T47D (cell line): ENCODE data around the gene C19orf38.
A peak's percentile ranks its signal among the peaks of the same experiment; 100 is the strongest.
"Not testable (repeated sequence)": the region's sequence is repeated elsewhere in the genome, so short reads cannot be mapped to it uniquely, and the experiment has no call there.

Experiments used
- DNase-seq, 2 experiments: peaks; one replicate each; pipeline versions ENCODE4 v3.0.0 to v3.0.0-alpha.2; 2011 to 2012; ENCODE audit warnings: low read depth in 1 of 2, low spot score in 1 of 2
- JUND ChIP-seq: IDR thresholded peaks from 2 replicates; pipeline ENCODE4 v1.6.1; 2012; ENCODE audit warnings: low read depth
- in situ Hi-C: cut with HindIII; loops from 2 replicates; pipeline ENCODE4 v1.10.0; 2016; ENCODE audit warnings: low sequenced_read_pairs, low pct_unique_long_range_greater_than_20kb

Gene C19orf38

GRCh38 chr19:10876459-10877240 lies 28.4 kb downstream of the C19orf38 start:
- DNase-seq: no peak
- in situ Hi-C loops: no loop called here
- no peak for TF ChIP-seq JUND

GRCh38 chr19:10877608-10878007 lies 29.4 kb downstream of the C19orf38 start:
- DNase-seq, in situ Hi-C loops: not testable (repeated sequence)

- DNase-seq: no peak
- no peak for TF ChIP-seq JUND
- in situ Hi-C loops: no loop called here
These were observed 30.0 kb downstream of the C19orf38 start for GRCh38 chr19:10878253-10878652.

- in situ Hi-C loops: no loop called here
These were observed 33.3 kb downstream of the C19orf38 start for GRCh38 chr19:10881403-10882107.

GRCh38 chr19:10882108-10882457 lies 33.9 kb downstream of the C19orf38 start:
- in situ Hi-C loops: no loop called here
- no peak for DNase-seq
- TF ChIP-seq JUND: no peak

More at GRCh38 chr19:10881403-10882107, 33.3 kb downstream of the C19orf38 start:
- no peak for TF ChIP-seq JUND
- DNase-seq: no peak

- in situ Hi-C loops: no loop called here
- TF ChIP-seq JUND: no peak
- DNase-seq: no peak
These were observed 36.1 kb downstream of the C19orf38 start for GRCh38 chr19:10884274-10884673.

GRCh38 chr19:10885201-10886169 lies 37.3 kb downstream of the C19orf38 start:
- TF ChIP-seq JUND: no peak

GRCh38 chr19:10887616-10888367 lies 39.6 kb downstream of the C19orf38 start:
- TF ChIP-seq JUND: no peak
- DNase-seq: no peak
- in situ Hi-C loops: no loop called here

More at GRCh38 chr19:10885201-10886169, 37.3 kb downstream of the C19orf38 start:
- in situ Hi-C loops: no loop called here
- DNase-seq: no peak

- in situ Hi-C loops: no loop called here
- TF ChIP-seq JUND: no peak
- peak in 1 of 2 experiments; percentile 55 for DNase-seq
These were observed 40.2 kb downstream of the C19orf38 start for GRCh38 chr19:10888421-10888866.

- TF ChIP-seq JUND: no peak
- DNase-seq: no peak
- in situ Hi-C loops: no loop called here
These were observed 41.7 kb downstream of the C19orf38 start for GRCh38 chr19:10889880-10890279.

- peak in 1 of 2 experiments; percentile 71 for DNase-seq
- no peak for TF ChIP-seq JUND
- in situ Hi-C loops: no loop called here
These were observed 43.3 kb downstream of the C19orf38 start for GRCh38 chr19:10891405-10892086.
